SW480 (cell line): Measurements from ENCODE around the gene CNGA1.
"Not testable (repeated sequence)": the region's sequence is repeated elsewhere in the genome, so short reads cannot be mapped to it uniquely, and the experiment has no call there.

Experiments
- DNase-seq: peaks from one replicate; pipeline ENCODE4 v3.0.0-alpha.2; 2016; ENCODE audit warnings: low spot score

Gene CNGA1

DNA sequence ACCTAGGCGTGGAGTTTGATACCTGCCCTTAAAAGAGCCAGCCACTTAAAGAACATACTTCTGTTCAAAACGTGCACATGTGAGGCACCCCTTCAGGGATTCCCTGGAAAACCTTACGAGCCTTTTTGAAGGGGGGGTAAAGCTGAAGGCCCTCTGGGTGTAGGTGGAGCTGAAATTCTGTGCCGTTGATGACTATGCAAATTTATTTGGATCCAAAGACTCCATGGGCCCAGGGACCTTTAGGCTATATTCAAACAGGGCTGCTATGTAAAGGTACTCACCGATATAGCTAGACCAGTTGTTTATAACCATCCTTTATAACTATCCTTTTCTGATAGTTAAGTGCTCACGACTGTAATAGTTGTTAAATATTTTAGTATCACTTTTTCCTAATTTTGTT lies 61.8 kb downstream of the CNGA1 start:
- DNase-seq, result no peak

DNA sequence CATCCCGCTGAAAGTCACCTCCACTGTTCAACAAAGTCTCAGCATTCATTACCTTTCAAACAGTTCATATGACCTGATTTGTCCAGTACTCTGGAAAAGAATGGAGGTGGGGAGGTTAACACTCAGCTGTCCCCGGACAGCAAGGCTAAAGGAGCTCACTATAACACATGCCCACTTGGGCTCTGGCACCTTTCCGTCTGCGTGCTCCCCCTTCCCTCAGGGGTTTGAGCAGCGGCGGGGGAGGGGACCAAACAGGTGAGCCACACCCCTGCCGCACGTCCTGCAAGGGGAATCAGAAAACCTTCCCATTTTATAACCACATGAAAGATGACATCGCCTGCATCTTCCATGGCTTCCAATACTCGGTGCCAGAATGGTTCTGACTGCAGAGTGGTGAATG lies 62.2 kb downstream of the CNGA1 start:
- no peak for DNase-seq

DNA sequence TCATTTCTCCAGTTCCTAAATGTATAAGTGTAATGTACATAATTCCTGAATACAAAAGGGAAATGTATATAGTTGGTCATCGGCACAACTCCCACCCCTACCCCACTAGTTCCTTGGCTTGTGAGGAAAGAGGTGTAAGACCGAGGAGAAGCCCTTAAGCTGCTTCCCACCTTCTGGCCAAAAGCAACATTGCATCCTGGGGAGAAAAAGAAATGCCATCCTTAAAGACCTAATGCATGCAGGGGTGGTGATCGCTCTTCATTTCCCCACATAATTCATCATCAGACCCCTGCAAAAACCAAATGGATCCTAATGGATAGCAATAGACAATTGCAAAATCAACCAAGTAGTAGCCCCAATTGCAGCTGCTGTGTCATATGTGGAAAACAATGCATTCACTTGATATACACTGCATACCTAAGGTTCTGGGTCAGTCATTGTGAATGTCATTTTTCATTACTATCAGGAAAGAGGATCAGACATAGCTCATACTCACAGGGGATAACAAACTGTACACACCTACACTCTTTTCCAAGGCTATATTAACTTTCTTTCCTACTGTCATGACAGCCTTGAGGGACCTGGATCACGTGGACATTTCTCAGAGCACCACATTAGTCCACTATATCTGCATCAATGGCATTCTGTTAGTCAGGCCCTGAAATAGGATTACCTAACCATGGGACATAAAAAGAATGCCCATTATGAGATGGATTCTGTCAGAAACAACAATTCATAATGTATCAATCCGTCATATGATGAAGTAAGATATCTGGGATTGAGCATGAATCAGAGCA lies 70.4 kb downstream of the CNGA1 start:
- DNase-seq, result no peak

DNA sequence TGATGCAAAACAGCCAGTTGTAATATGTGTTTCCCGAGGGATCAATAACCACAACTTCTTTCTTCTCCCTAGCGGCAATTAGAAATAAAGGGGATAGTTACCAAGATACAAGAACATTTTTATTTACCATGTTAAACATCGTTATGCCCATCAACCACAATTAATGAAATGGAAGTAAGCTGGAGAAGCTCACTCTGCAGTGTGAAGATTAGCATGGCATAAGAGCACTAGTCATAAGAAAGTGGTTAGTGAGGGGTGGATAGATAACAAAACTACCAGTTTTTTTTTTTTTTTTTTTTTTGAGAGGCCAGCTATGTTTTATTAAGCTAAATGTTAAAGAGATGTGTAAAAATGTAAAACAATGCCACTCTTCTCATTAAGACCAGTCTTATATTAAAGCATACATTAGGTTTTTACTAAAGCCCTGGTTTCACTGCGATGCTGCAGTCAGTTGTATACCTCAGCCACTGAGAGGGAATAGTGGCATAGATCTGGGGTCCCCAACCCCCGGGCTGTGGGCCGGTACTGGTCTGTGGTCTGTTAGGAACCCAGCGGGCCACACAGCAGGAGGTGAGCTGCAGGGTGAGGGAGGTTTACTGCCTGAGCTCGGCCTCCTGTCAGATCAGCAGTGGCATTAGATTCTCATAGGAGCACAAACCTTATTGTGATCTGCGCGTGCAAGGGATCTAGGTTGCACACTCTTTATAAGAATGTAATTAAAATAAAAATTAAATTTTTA lies 74.2 kb downstream of the CNGA1 start:
- DNase-seq, result no peak

DNA sequence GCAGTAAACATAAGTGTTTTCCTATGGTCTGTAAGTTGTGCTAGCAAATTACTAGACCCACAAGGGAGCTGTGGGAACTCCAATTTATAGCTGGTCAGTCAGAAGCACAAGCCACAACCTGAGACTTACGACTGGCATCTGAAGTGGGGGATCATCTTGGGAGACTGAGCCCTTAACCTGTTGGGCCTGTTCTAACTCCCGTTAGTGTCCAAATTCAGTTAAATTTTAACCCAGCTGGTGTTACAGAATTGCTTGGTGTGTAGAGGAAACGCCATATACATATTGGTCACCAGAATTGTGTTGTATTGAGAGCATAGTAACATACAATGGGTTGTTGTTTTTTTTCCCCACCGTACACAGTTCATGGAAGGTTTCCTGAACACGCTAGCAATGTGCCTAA lies 77.0 kb downstream of the CNGA1 start:
- no peak for DNase-seq

DNA sequence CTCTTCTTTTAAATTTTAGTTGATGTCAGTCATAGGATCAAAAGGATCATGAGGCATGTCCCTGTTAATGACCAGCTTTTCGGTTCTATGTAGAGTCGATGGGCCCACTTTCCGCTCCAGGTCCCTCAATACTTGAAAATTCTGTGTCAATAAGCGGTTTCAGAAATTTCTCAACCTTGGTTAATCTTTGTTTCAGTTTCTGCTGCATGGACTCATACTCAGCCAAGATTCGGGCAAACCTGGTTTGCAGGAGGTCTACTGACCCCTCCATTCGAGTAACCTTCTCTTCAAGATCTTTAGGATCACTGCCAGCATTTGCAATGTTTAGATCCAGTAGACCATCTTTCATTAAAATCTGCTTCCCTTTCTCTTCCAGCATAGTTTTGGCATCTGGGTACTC lies 80.1 kb downstream of the CNGA1 start:
- DNase-seq, result no peak

DNA sequence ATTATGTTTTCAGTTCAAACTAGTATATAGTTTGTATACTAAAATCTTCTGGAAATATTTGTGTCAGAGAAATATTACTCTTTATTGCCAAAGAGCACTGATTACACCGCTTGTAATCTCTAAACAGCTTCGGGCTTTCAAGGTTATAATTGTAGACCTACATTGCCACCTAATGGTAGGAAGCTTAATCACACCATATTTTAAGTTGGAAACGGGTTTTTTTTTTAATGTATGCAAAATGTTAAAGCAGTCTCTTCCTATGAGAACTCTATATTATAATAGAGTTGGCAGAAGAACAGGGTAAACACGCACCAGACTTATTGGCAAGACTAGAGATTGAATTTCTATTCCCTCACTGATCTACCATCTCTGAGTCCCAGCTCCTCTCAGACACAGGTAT lies 82.6 kb downstream of the CNGA1 start:
- DNase-seq, result peak; percentile 24

DNA sequence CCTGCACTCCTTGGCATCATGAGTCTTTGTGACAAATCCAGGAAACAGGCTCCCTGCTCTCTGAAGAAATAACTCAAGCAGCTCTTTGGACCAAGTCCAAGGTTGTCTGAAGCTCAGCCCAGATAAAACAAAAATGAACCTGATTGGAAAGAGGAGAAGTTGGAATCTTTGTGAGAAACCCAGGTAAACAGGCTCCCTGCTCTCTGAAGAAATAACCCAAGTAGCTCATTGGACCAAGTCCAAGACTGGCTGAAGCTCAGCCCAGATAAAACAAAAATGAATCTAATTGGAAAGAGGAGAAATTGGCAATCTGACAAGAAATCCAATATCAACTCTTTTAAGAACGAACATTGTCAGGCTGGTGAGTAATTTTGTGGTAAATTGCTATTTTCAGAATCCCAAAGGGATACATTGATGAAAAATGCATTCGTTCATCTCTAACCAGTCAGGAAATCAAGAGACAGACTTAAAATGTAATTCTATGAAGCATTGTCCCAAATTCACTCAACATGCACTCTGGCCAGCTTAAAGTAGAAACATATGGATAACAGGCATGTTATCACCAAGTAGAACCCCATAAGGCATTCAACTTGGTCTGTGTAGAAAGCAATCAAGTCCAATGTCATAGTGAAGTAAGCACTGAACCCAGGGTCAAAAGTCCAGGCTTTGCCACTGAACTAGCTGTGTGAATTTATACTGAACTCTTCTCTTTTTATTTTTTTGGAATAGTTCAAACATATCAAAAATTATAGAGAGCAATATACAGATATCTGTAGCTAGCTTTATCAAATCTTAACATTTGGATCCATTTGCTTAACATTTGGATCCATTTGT lies 85.3 kb downstream of the CNGA1 start:
- DNase-seq, result no peak

DNA sequence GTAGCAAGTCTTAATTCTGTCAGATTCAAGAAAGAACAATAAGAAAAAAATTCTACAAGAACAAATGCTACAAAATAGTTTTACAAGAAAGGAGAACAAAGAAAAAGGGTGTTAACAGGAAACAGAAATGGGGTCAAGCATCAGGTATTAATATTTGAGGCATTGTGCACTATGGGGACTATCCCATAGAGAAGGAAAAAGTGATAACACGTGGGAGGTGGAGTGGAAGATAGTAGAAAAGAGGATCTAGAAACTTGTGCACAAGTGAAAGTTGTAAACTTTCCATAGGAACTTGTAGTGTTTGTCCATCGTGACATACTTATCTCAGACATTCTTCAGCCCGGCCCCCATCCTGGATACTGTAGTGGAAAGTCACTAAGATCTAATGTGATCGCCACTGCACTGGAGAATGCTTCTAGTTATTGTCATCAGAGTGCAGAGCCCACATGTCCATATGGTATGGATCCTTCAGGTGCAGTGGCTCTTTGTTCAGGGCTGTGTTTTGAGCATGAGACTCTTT lies 86.7 kb downstream of the CNGA1 start:
- no peak for DNase-seq

DNA sequence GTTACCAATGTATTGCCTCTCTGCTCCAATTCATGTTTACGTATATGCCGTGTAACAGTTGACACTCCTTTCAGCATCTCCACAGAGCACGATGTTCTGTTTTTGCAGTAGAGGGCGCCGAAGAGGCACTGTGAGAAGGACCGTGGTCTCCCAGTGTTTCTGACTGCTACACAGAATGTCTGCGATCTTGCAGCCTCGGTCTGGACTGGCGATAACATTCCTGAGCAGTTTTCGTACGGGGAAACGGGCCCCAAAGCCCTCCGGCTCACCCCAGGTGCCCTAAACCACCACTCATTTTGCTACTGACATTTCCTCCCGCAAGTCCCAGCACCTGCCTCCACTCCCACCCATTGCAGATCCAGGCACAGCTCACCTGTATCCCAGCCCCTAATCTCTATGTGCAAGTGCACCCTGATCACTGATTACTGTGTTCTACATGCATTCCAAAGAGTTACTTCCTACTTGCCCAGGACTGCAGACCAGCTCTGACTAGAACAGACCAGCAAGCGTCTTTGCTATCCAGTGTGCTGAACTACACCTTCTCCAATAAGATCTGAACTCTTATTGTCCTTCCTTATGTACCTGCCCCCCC lies 89.7 kb downstream of the CNGA1 start:
- DNase-seq, result peak; percentile 5

DNA sequence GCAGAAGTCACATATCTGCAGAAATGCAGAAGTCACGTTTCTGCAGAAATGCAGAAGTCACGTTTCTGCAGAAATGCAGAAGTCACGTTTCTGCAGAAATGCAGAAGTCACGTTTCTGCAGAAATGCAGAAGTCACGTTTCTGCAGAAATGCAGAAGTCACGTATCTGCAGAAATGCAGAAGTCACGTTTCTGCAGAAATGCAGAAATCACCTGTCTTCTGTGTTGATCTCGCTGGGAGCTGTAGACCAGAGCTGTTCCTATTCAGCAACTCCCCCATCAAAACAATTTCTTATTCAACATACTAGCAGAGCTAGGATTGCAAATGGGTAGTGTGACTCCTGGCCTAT lies 93.2 kb downstream of the CNGA1 start:
- DNase-seq, result not testable (repeated sequence)

DNA sequence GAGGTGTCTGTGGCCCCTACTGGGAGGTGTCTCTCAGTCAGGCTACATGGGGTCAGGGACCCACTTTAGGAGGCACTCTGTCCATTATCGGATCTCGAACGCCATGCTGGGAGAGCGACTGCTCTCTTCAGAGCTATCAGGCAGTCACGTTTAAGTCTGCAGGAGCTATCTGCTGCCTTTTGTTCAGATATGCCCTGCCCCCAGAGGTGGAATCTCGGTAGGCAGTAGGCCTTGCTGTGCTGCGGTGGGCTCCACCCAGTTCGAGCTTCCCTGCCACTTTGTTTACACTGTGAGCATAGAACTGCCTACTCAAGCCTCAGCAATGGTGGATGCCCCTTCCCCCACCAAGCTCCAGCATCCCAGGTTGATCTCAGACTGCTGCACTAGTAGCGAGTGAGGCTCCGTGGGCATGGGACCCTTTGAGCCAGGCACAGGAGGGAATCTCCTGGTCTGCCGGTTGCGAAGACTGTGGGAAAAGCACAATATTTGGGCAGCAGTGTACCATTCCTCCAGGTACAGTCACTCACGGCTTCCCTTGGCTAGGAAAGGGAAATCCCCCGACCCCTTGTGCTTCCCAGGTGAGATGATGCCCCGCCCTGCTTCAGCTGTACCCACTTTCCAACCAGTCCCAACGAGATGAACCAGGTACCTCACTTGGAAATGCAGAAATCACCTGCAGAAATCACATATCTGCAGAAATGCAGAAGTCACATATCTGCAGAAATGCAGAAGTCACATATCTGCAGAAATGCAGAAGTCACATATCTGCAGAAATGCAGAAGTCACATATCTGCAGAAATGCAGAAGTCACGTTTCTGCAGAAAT lies 93.8 kb downstream of the CNGA1 start:
- not testable (repeated sequence) for DNase-seq

DNA sequence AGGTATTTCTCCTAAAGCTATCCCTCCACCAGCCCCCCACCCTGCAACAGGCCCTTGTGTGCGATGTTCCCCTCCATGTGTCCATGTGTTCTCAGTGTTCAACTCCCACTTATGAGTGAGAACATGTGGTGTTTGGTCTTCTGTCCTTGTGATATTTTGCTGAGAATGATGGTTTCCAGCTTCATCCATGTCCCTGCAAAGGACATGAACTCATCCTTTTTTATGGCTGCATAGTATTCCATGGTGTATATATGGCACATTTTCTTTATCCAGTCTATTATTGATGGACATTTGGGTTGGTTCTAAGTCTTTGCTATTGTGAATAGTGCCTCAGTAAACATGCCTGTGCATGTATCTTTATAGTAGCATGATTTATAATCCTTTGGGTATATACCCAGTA lies 99.3 kb downstream of the CNGA1 start:
- DNase-seq, result not testable (repeated sequence)

DNA sequence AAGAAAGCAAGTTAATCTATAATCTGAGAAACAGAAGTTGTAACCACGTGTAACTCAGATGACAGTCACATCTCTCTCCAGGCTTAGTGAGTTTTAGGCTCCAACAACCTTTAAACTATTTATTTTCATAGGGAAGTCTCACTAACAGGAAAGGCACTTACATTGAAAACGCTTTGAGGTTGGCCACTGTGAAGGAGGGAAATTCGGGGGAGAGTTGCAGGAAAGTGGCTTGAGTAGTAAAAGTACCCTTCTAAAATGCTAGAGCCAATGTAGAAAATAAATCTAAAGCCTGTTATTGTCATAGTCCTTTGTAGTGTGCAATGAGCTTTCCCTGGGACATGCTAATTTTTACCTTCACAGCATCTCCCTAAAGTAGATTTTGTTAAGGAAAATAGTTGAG lies 101.1 kb downstream of the CNGA1 start:
- no peak for DNase-seq

DNA sequence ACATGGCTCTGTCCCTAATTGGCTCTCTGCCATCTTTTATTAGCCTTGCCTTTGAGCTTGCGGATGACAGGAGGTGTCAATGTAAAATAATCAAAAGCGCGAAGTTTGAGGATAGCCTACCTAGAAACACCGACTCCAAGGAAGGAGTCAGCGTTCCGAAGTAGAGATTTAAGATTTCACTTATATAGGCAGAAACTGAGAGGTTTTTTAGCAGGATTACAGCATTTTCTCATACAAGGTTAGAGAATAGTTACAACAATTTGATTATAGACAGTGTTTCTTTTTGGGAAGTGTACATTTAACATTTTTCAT lies 101.6 kb downstream of the CNGA1 start:
- no peak for DNase-seq

DNA sequence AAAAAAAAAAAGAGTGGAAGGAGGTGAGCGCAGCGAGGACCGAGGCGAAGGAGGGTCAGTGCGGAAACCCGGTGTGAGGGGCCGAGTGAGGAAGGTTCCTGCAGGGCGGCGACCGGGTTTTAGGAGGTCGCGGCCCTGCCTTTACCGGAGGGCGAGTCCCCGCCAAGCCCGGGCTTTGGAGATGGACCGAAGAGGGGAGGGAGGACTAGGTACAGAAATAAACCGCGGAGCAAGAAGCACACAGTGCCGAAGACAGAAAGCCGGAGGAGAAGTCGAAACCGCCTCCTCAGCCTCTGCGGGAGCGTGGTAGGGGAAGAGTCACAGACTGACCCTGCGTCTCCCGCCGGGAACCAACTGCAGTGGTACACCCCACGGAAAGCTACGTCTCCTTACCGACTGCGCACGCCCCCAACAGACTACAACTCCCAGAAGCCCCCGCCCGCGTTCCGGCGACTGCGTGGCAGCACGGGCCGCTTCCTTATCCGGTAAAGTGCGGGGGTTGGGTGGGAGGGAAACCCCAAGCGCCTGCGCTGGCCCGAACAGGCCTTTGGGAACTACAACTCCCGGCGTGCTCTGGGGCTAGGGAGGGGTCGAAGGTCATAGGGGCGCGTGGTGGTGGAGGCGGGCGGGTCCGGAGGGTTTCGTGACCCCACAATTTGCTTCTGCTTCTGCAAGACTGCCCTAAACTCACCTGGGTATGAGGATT lies 102.1 kb downstream of the CNGA1 start, which contains the start of gene NFXL1:
Gene NFXL1 (minus strand): TSS at position 364 of the 706 bp plus-strand sequence. CDS start 380 bp downstream, outside the sequence.
- peak; percentile 95 for DNase-seq

DNA sequence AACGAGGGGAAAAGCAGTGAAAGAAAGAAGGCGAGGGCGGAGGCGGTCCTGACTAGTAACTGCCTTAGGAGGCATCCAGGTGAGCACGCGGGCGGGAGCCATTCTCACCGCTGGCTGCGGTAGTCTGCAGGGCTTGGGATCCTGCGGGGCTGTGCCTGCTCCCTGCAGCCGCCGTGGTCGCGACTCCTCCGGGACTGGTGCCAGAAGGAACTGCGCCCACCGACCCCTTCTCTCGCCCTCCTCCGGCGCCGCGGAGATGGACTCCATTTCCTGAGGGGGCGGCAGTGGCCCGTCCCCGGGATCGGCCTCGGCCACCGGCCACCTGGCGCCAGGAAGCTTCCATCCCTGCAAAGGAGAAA lies 102.6 kb downstream of the CNGA1 start:
- peak; percentile 37 for DNase-seq

DNA sequence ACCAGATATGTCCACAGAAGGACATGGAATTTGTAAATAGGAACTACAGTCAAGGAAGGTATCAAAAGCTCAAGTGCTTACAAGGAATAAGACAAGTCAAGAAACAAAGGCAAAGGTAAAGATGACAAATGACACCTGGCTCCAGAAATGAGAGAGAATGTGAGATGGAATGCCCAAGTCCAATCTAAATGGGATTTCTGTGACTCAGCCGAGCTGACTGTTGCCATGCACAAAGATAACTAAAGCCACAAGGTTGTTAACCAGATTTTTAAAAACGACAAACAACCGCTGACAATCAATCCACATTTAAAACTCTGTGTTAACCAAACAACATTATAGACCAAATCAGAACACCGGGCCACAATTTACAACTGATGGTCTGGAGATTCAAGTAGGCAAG lies 103.2 kb downstream of the CNGA1 start:
- DNase-seq, result peak; percentile 27

DNA sequence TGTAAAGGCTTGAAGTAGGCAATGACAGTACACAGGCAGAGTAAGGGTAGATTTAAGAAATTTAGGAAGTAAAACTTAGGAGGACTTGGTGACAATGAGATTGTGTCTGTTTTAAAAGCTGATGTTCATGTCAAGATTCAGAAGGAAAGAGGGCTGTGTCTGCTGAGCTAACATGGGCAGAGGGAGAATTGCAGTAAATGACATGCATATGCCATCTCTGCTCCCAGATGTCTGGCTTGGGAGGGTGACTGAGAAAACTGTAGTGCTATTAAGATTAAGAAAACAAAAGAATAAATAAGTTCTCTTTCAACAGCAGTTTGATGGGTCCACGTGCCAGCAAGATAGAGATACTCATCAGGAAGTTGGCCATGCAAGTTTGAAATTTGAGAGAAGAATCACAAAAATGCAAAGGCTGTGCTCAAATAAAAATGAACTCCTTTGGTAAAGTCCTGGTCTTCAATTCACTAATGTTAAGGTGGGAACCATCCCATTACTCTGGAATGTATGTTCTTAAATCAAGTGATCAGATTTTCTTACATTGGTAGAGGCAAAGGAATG lies 109.3 kb downstream of the CNGA1 start:
- DNase-seq, result no peak

DNA sequence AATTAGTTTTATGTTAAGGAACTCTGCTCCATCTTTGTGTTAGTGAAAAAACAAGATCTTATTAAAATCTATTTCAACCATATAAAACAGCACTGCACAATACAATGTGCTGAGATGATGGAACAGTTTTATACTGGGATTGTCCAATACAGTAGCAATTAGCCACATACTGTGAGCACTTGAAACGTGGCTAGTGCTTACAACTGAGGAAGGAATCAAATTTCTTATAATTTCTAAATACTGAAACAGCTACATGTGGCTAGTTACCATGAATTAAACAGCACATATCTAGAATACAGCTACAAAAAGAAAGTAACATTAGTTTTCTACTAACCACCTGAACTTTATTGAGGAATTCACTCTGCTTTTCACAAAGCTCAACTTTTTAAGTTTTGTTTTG lies 116.8 kb downstream of the CNGA1 start:
- DNase-seq, result no peak
